Lower leg skin (tissue), 3 donors: ENCODE data around the gene RCN2.

Source experiments
- POLR2A ChIP-seq, 2 donors: fragments of 450-650 bp; IDR thresholded peaks; one replicate each; pipeline ENCODE4 v1.6.1; 2016 to 2017; ENCODE audit warnings: antibody characterized with exemption in 2 of 2, mild to moderate bottlenecking in 1 of 2, moderate library complexity in 1 of 2
- TF ChIP-seq, protein P1 (sequence below), 3 donors: fragments of 450-650 bp; IDR thresholded peaks; one replicate each; pipeline ENCODE4 v1.5.1; 2016; ENCODE audit warnings: antibody characterized with exemption in 3 of 3, mild to moderate bottlenecking in 3 of 3, moderate library complexity in 2 of 3

DNA sequence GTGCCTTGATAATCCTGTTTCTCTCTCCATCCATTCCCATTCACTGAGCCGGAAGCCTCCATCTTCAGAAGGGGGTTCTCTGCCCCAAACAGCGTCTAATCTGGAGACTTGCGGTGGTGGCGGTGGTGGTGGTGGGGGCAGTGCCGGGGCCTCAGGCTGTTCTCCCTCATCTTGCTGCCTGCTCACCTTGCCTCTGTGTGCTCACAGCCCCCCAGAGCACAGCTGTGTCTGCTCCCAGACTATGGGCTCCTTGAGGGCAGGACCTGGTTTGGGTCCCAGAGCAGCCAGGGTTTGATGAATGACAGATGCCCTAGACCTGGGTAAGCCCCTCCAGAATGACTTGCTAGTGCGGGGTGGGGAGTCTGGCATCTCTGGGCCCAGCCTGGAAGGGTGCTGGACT lies 62.9 kb downstream of the RCN2 start:
- TF ChIP-seq, protein P1, sequence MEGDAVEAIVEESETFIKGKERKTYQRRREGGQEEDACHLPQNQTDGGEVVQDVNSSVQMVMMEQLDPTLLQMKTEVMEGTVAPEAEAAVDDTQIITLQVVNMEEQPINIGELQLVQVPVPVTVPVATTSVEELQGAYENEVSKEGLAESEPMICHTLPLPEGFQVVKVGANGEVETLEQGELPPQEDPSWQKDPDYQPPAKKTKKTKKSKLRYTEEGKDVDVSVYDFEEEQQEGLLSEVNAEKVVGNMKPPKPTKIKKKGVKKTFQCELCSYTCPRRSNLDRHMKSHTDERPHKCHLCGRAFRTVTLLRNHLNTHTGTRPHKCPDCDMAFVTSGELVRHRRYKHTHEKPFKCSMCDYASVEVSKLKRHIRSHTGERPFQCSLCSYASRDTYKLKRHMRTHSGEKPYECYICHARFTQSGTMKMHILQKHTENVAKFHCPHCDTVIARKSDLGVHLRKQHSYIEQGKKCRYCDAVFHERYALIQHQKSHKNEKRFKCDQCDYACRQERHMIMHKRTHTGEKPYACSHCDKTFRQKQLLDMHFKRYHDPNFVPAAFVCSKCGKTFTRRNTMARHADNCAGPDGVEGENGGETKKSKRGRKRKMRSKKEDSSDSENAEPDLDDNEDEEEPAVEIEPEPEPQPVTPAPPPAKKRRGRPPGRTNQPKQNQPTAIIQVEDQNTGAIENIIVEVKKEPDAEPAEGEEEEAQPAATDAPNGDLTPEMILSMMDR (IDR thresholded peaks at IDR 0.05), result no peak
- no peak for TF ChIP-seq POLR2A (IDR thresholded peaks at IDR 0.05)
